Liver (tissue), 9 donors: ENCODE data around the gene C14orf119. TPM values are rescaled to one million over a fixed set of nuclear protein-coding genes. Genes with fewer than 3 reads are reported as not detected.

Experiments
- DNase-seq: peaks from one replicate; pipeline ENCODE4 v3.0.0-alpha.2; 2017; ENCODE audit warnings: low spot score
- H3K27ac ChIP-seq, 2 donors: one replicate each; pipeline ENCODE4 v1.7.0; 2013; ENCODE audit warnings: inconsistent platforms in 2 of 2, low read length in 2 of 2, control low read depth in 1 of 2, low read depth in 1 of 2, mild to moderate bottlenecking in 1 of 2
- H3K27me3 ChIP-seq, 4 donors: one replicate each; pipeline versions ENCODE4 v1.6.1 to v1.7.0; 2013; ENCODE audit warnings: low read length in 3 of 4, inconsistent platforms in 1 of 4, mild to moderate bottlenecking in 1 of 4, moderate library complexity in 1 of 4; ENCODE audit not compliant: control insufficient read depth in 4 of 4, insufficient read depth in 4 of 4
- H3K36me3 ChIP-seq, 4 donors: one replicate each; pipeline versions ENCODE4 v1.6.1 to v1.7.0; 2013; ENCODE audit warnings: low read length in 3 of 4, mild to moderate bottlenecking in 3 of 4, low read depth in 1 of 4, moderate library complexity in 1 of 4; ENCODE audit not compliant: control insufficient read depth in 4 of 4, insufficient read depth in 3 of 4
- H3K4me1 ChIP-seq, 4 donors: one replicate each; pipeline versions ENCODE4 v1.6.1 to v1.7.0; 2013; ENCODE audit warnings: low read length in 3 of 4, mild to moderate bottlenecking in 3 of 4, moderate library complexity in 1 of 4; ENCODE audit not compliant: control insufficient read depth in 4 of 4, insufficient read depth in 4 of 4
- H3K4me3 ChIP-seq, 3 donors: one replicate each; pipeline versions ENCODE4 v1.6.1 to v1.7.0; 2013; ENCODE audit warnings: low read length in 3 of 3, control low read depth in 1 of 3, low read depth in 1 of 3, mild to moderate bottlenecking in 1 of 3
- H3K9ac ChIP-seq, 2 donors: one replicate each; pipeline ENCODE4 v1.7.0; 2013; ENCODE audit warnings: low read length in 2 of 2, mild to moderate bottlenecking in 2 of 2, moderate library complexity in 2 of 2, control low read depth in 1 of 2, low read depth in 1 of 2
- H3K9me3 ChIP-seq, 4 donors: one replicate each; pipeline versions ENCODE4 v1.6.1 to v1.7.0; 2013; ENCODE audit warnings: low read length in 3 of 4; ENCODE audit not compliant: control insufficient read depth in 4 of 4
- EGR1 ChIP-seq, 2 donors: IDR thresholded peaks; 2 replicates each; pipeline ENCODE4 v1.6.1; 2016 to 2018; ENCODE audit warnings: antibody characterized with exemption in 2 of 2, low read depth in 2 of 2
- FOXA2 ChIP-seq: IDR thresholded peaks from 2 replicates; pipeline ENCODE4 v1.6.1; 2016; ENCODE audit warnings: antibody characterized with exemption
- HNF4A ChIP-seq, 2 donors: conservative IDR thresholded peaks; 2 replicates each; pipeline ENCODE4 v1.6.1; 2016; ENCODE audit warnings: antibody characterized with exemption in 2 of 2, mild to moderate bottlenecking in 2 of 2
- HNF4G ChIP-seq: IDR thresholded peaks from 2 replicates; pipeline ENCODE4 v1.6.1; 2016; ENCODE audit warnings: antibody characterized with exemption
- JUND ChIP-seq, 2 donors: IDR thresholded peaks; 2 replicates each; pipeline ENCODE4 v1.6.1; 2016; ENCODE audit warnings: antibody characterized with exemption in 2 of 2
- NR2F2 ChIP-seq: IDR thresholded peaks from 2 replicates; pipeline ENCODE4 v1.6.1; 2016; ENCODE audit warnings: antibody characterized with exemption
- RAD21 ChIP-seq, 2 donors: IDR thresholded peaks; 2 replicates each; pipeline ENCODE4 v1.6.1; 2016; ENCODE audit warnings: antibody characterized with exemption in 2 of 2, mild to moderate bottlenecking in 2 of 2
- RXRA ChIP-seq, 2 donors: IDR thresholded peaks; 2 replicates each; pipeline ENCODE4 v1.6.1; 2017 to 2018; ENCODE audit warnings: antibody characterized with exemption in 2 of 2, mild to moderate bottlenecking in 1 of 2
- SP1 ChIP-seq: IDR thresholded peaks from 2 replicates; pipeline ENCODE4 v1.6.1; 2018; ENCODE audit warnings: antibody characterized with exemption, mild to moderate bottlenecking
- TAF1 ChIP-seq: conservative IDR thresholded peaks from 2 replicates; pipeline ENCODE4 v1.6.1; 2016; ENCODE audit warnings: antibody characterized with exemption, mild to moderate bottlenecking
- WGBS: extraction: QIAGEN DNeasy Blood & Tissue Kit; methylation state at CpG from one replicate; pipeline ENCODE4 v1.1.7; 2013; 5-methylcytosine and 5-hydroxymethylcytosine counted together
- polyA plus RNA-seq, 2 donors: library from polyadenylated mRNA; stranded (reverse) in 1 of 2; unstranded in 1 of 2; fragments of 200-250 nt in 1 of 2; fragments of >200 nt in 1 of 2; fragmentation: Nextera tagmentation in 1 of 2; extraction: Ambion mirVana in 1 of 2; gene quantifications; one replicate each; pipeline versions ENCODE4 v1.2.1 to v1.2.3, GENCODE V29; 2013 to 2015
- total RNA-seq, 2 donors: library from RNA; depleted of rRNA; stranded (reverse); fragments of >200 nt; gene quantifications; one replicate each; pipeline ENCODE4 v1.2.3, GENCODE V29; 2014
- TF ChIP-seq, protein P1 (sequence below): IDR thresholded peaks from 2 replicates; pipeline ENCODE4 v1.6.1; 2016; ENCODE audit warnings: antibody characterized with exemption, mild to moderate bottlenecking
- TF ChIP-seq, protein P2 (sequence below): IDR thresholded peaks from 2 replicates; pipeline ENCODE4 v1.6.1; 2016; ENCODE audit warnings: antibody characterized with exemption
- TF ChIP-seq, protein P3 (sequence below): IDR thresholded peaks from 2 replicates; pipeline ENCODE4 v1.6.1; 2016; ENCODE audit warnings: antibody characterized with exemption
- TF ChIP-seq, protein P4 (sequence below): IDR thresholded peaks from 2 replicates; pipeline ENCODE4 v1.6.1; 2016; ENCODE audit warnings: antibody characterized with exemption
- donor health status: healthy.
- donor health status: healthy.
- donor health status: healthy.
- donor health status: healthy.
- donor health status: healthy.

C14orf119 gene
- total and polyA plus RNA-seq, 4 donors: 9.0 to 27.1 (median 17.7) TPM

DNA sequence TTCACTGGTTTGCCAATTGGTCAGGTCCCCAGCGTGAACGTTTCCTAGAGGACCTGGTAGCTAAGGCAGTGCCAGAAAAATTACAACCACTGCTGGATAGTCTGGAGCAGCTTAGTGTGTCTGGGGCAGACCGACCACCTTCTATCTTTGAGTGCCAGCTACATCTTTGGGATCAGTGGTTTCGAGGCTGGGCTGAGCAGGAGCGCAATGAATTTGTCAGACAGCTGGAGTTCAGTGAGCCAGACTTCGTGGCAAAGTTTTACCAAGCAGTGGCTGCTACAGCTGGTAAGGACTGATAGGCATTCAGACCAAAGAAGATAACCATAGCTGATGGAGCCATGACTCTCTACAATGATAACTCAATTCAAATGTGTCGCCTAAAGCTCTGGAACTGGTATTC, 2.5 kb downstream of the C14orf119 start (continued):
- TF ChIP-seq, protein P1, sequence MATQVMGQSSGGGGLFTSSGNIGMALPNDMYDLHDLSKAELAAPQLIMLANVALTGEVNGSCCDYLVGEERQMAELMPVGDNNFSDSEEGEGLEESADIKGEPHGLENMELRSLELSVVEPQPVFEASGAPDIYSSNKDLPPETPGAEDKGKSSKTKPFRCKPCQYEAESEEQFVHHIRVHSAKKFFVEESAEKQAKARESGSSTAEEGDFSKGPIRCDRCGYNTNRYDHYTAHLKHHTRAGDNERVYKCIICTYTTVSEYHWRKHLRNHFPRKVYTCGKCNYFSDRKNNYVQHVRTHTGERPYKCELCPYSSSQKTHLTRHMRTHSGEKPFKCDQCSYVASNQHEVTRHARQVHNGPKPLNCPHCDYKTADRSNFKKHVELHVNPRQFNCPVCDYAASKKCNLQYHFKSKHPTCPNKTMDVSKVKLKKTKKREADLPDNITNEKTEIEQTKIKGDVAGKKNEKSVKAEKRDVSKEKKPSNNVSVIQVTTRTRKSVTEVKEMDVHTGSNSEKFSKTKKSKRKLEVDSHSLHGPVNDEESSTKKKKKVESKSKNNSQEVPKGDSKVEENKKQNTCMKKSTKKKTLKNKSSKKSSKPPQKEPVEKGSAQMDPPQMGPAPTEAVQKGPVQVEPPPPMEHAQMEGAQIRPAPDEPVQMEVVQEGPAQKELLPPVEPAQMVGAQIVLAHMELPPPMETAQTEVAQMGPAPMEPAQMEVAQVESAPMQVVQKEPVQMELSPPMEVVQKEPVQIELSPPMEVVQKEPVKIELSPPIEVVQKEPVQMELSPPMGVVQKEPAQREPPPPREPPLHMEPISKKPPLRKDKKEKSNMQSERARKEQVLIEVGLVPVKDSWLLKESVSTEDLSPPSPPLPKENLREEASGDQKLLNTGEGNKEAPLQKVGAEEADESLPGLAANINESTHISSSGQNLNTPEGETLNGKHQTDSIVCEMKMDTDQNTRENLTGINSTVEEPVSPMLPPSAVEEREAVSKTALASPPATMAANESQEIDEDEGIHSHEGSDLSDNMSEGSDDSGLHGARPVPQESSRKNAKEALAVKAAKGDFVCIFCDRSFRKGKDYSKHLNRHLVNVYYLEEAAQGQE: no peak
- TF ChIP-seq, protein P2, sequence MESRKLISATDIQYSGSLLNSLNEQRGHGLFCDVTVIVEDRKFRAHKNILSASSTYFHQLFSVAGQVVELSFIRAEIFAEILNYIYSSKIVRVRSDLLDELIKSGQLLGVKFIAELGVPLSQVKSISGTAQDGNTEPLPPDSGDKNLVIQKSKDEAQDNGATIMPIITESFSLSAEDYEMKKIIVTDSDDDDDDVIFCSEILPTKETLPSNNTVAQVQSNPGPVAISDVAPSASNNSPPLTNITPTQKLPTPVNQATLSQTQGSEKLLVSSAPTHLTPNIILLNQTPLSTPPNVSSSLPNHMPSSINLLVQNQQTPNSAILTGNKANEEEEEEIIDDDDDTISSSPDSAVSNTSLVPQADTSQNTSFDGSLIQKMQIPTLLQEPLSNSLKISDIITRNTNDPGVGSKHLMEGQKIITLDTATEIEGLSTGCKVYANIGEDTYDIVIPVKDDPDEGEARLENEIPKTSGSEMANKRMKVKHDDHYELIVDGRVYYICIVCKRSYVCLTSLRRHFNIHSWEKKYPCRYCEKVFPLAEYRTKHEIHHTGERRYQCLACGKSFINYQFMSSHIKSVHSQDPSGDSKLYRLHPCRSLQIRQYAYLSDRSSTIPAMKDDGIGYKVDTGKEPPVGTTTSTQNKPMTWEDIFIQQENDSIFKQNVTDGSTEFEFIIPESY: no peak

DNA sequence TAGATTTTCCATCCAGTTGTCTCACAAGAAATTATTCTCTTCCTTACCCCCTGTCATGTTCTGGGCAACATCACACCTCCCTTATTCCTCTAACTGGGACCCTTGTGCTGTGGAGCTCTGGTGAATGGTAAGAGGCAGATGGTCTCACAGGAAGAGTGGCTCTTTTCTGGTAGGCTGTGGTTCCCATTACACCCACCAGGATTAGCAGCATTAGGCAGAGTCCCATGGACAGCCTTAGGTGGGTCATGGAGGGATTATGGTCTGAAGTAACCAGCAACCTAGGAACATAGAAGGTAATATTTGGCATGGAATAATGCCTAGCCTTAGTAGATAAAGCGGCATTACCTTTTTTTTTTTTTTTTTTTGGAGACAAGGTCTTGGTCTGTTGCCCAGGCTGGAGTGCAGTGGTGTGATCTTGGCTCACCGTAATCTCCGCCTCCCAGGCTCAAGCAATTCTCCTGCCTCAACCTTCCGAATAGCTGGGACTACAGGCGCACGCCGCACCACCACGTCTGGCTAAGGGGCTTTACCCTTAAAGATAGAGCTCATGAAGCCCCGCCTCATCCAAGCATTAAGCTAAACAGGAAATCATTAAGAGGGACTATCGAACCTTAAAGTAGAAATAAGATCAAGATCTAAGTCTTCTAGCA, 4.0 kb downstream of the C14orf119 start:
- no peak overlapping the region for H3K27ac ChIP-seq
- DNase-seq: no peak
- no peak overlapping the region for H3K4me3 ChIP-seq
- no peaks in the 10 kb centered on the region for H3K27me3 ChIP-seq
- peaks cover 0 to 8% (median 2%) of the 10 kb centered on the region in 4 donors for H3K36me3 ChIP-seq
- no peak overlapping the region for H3K9ac ChIP-seq
- TF ChIP-seq NR2F2 (no peak), EGR1 (IDR thresholded peaks at IDR 0.05; ENCODE audit: low read depth in 2 of 2) (no peak)
- 75% methylated on average over 10 of the region's 10 CpGs for whole genome bisulfite sequencing
- H3K4me1 ChIP-seq: peaks cover 0 to 7% (median 2%) of the 10 kb centered on the region in 4 donors
- no peaks in the 10 kb centered on the region for H3K9me3 ChIP-seq

DNA sequence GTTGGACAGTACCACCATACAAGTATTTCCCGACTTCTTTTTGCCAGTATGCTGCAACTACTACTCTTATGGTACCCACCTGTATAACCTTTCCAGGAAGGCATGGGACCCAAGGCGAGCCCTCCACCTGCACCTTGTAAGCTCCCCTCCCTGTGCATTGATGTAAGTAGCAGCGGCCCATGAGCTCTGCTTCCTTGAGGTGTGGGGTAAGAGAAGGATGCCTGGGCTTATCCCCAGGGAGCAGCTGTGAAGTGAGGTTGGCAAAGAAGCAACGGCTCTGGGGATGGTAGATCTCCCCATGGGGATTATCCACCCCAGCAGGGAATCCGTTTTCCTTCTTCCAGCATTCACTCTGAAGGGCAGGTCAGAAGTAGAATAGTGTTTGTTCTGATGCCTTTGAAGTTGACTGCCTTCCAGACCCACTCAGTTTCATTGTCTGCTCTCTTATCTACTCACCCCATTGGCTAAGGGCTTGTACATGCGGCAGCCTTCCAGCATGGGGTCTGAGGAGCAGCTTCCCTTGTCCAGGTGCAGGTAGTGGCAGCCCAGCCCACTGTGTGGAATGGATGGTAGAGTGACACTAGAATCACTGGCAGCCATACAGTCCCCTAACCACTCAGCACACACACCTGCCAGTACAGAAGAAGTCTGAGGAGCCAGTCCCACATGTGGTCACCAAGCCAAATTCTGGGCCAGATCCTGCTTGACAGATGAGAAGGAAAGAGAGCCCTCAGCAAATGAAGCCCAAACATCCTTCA, 6.1 kb downstream of the C14orf119 start:
- WGBS: 81% methylated on average over 6 of the region's 6 CpGs
- Histone ChIP-seq H3K9ac (no peak overlapping the region), H3K27ac (no peak overlapping the region), H3K36me3 (peaks cover 0 to 8% (median 2%) of the 10 kb centered on the region in 4 donors), H3K27me3 (no peaks in the 10 kb centered on the region), H3K4me1 (peaks cover 0 to 7% (median 2%) of the 10 kb centered on the region in 4 donors), H3K4me3 (no peak overlapping the region), H3K9me3 (no peaks in the 10 kb centered on the region)
- no peak for DNase-seq
- TF ChIP-seq, protein P3, sequence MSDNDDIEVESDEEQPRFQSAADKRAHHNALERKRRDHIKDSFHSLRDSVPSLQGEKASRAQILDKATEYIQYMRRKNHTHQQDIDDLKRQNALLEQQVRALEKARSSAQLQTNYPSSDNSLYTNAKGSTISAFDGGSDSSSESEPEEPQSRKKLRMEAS: no peak
- TF ChIP-seq, protein P1: no peak
- TF ChIP-seq, protein P2: no peak
- TF ChIP-seq FOXA2 (no peak), RAD21 (IDR thresholded peaks at IDR 0.05) (no peak), NR2F2 (no peak), SP1 (no peak), TAF1 (no peak), HNF4A (conservative IDR thresholded peaks at IDR 0.05) (no peak), RXRA (IDR thresholded peaks at IDR 0.05) (no peak), HNF4G (no peak), JUND (IDR thresholded peaks at IDR 0.05) (no peak)
- TF ChIP-seq, protein P4, sequence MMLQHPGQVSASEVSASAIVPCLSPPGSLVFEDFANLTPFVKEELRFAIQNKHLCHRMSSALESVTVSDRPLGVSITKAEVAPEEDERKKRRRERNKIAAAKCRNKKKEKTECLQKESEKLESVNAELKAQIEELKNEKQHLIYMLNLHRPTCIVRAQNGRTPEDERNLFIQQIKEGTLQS: no peak
